Natural killer cell (primary cell): ENCODE measurements around the gene PCDHA6. TPM values are rescaled to one million over a fixed set of nuclear protein-coding genes. Genes with fewer than 3 reads are reported as not detected.
"Not testable (repeated sequence)": the region's sequence is repeated elsewhere in the genome, so short reads cannot be mapped to it uniquely, and the experiment has no call there.

Source experiments
- ATAC-seq, 3 donors: fragments of 150-1000 bp in 2 of 3; fragments of 200-7000 bp in 1 of 3; cut with Tn5 transposase; 1 replicate in 1 of 3; 2 replicates in 2 of 3; pipeline ENCODE4 v1.10.0; 2021; ENCODE audit warnings: mild to moderate bottlenecking in 2 of 3, moderate library complexity in 2 of 3
- DNase-seq, 2 donors: peaks; one replicate each; pipeline versions ENCODE4 v3.0.0 to v3.0.0-alpha.2; 2013 to 2021; ENCODE audit warnings: mixed read lengths in 1 of 2
- H3K27ac ChIP-seq: one replicate; pipeline ENCODE4 v1.5.1; 2013; ENCODE audit warnings: mild to moderate bottlenecking, low read length
- H3K27me3 ChIP-seq: one replicate; pipeline ENCODE4 v1.6.1; 2013; ENCODE audit warnings: low read length; ENCODE audit not compliant: control insufficient read depth, insufficient read depth
- H3K36me3 ChIP-seq: one replicate; pipeline ENCODE4 v1.6.1; 2013; ENCODE audit warnings: low read length; ENCODE audit not compliant: control insufficient read depth, insufficient read depth
- H3K4me1 ChIP-seq: one replicate; pipeline ENCODE4 v1.6.1; 2013; ENCODE audit warnings: low read length; ENCODE audit not compliant: control insufficient read depth, insufficient read depth
- H3K4me3 ChIP-seq: one replicate; pipeline ENCODE4 v1.5.1; 2013; ENCODE audit warnings: low read length
- H3K9me3 ChIP-seq: one replicate; pipeline ENCODE4 v1.6.1; 2013; ENCODE audit warnings: low read length; ENCODE audit not compliant: control insufficient read depth, insufficient read depth
- H3K27ac Mint-ChIP-seq, 2 donors: one replicate each; pipeline ENCODE4 v1.8.0; 2022; ENCODE audit warnings: mild to moderate bottlenecking in 2 of 2, mixed read lengths in 2 of 2, moderate library complexity in 1 of 2
- H3K27me3 Mint-ChIP-seq, 2 donors: one replicate each; pipeline ENCODE4 v1.8.0; 2022; ENCODE audit warnings: low read depth in 2 of 2, mixed read lengths in 2 of 2
- H3K36me3 Mint-ChIP-seq: one replicate; pipeline ENCODE4 v1.8.0; 2022; ENCODE audit warnings: mixed read lengths
- H3K4me1 Mint-ChIP-seq, 2 donors: one replicate each; pipeline ENCODE4 v1.8.0; 2022; ENCODE audit warnings: mixed read lengths in 2 of 2
- H3K4me3 Mint-ChIP-seq: one replicate; pipeline ENCODE4 v1.8.0; 2022; ENCODE audit warnings: mild to moderate bottlenecking, moderate library complexity, mixed read lengths
- H3K9me3 Mint-ChIP-seq, 2 donors: one replicate each; pipeline ENCODE4 v1.8.0; 2022; ENCODE audit warnings: mixed read lengths in 2 of 2
- WGBS: methylation state at CpG from one replicate; pipeline ENCODE4 v1.1.7; 2013; ENCODE audit warnings: missing lambda C conversion rate; ENCODE audit not compliant: insufficient coverage; 5-methylcytosine and 5-hydroxymethylcytosine counted together
- intact Hi-C: fragments of 100-400 bp; cut with micrococcal nuclease; formaldehyde crosslinking; loops from one replicate; pipeline ENCODE4 v1.14.2; 2022
- total RNA-seq, 4 donors: library from RNA; stranded (reverse); fragments of 120-200 nt in 1 of 4; gene quantifications; one replicate each; pipeline versions ENCODE4 v1.2.3 to v1.2.4, GENCODE V29; 2013 to 2022
- TF ChIP-seq, protein P1 (sequence below): fragments of 200-600 bp; IDR thresholded peaks from one replicate; pipeline ENCODE4 v1.8.0; 2022; ENCODE audit warnings: antibody characterized with exemption

PCDHA6 gene
- total RNA-seq: not detected
- not detected for total RNA-seq (2013)

DNA sequence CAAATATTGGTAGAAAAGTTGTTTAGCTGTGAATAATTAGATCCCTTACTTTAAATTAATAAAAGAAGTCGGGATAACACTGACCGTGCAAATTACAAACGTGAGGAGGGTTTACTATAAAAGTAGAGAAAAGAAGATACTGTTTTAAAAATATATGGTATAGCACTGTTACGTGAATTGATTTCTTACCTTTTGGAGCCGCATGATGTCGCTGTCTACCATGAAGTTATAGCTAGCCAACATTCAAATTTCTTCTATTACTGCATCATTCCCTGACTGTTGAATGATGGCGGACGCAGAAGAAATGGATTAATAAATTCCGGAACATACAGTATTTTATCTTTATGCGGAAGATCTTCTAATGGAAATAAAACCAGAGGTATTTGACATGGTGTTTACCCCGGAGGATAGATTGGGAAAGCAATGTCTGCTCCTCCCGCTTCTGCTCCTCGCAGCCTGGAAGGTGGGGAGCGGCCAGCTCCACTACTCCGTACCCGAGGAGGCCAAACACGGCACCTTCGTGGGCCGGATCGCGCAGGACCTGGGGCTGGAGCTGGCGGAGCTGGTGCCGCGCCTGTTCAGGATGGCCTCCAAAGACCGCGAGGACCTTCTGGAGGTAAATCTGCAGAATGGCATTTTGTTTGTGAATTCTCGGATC, at the start of gene PCDHA6:
Gene PCDHA6 (plus strand): TSS at position 257 of the 658 bp plus-strand sequence. CDS start 132 bp downstream, at position 389.
- intact Hi-C loops: no loop called here
- no peak for DNase-seq
- Histone ChIP-seq H3K9me3 (peaks cover 19% of the 10 kb centered on the region), H3K4me3 (no peak within 1 kb of the TSS), H3K27ac (no peak within 1 kb of the TSS), H3K4me1 (no peaks in the 10 kb centered on the region), H3K27me3 (peaks cover 14% of the 10 kb centered on the region), H3K36me3 (no peaks in the 10 kb centered on the region)
- no peak within 1 kb of the TSS for H3K4me3 Mint-ChIP-seq
- TF ChIP-seq, protein P1, sequence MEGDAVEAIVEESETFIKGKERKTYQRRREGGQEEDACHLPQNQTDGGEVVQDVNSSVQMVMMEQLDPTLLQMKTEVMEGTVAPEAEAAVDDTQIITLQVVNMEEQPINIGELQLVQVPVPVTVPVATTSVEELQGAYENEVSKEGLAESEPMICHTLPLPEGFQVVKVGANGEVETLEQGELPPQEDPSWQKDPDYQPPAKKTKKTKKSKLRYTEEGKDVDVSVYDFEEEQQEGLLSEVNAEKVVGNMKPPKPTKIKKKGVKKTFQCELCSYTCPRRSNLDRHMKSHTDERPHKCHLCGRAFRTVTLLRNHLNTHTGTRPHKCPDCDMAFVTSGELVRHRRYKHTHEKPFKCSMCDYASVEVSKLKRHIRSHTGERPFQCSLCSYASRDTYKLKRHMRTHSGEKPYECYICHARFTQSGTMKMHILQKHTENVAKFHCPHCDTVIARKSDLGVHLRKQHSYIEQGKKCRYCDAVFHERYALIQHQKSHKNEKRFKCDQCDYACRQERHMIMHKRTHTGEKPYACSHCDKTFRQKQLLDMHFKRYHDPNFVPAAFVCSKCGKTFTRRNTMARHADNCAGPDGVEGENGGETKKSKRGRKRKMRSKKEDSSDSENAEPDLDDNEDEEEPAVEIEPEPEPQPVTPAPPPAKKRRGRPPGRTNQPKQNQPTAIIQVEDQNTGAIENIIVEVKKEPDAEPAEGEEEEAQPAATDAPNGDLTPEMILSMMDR: no peak
- no peak within 1 kb of the TSS for H3K27ac Mint-ChIP-seq
- peaks cover 13% of the 10 kb centered on the region for H3K36me3 Mint-ChIP-seq
- no peaks in the 10 kb centered on the region for H3K4me1 Mint-ChIP-seq
- no peak for ATAC-seq
- peaks cover 16 to 23% of the 10 kb centered on the region in 2 donors for H3K27me3 Mint-ChIP-seq
- peaks cover 5 to 16% of the 10 kb centered on the region in 2 donors for H3K9me3 Mint-ChIP-seq
- 33% methylated on average over 23 of the region's 27 CpGs for WGBS

GRCh38 chr5:140780512-140780911, 47.2 kb upstream of the PCDHA6 start:
- Histone ChIP-seq H3K27ac (no peak overlapping the region), H3K36me3 (no peaks in the 10 kb centered on the region), H3K27me3 (no peaks in the 10 kb centered on the region), H3K4me3 (no peak overlapping the region), H3K9me3 (peaks cover 22% of the 10 kb centered on the region), H3K4me1 (no peaks in the 10 kb centered on the region)
- no peak for DNase-seq
- TF ChIP-seq, protein P1: no peak
- H3K4me3 Mint-ChIP-seq: no peak overlapping the region
- ATAC-seq: no peak
- intact Hi-C loops: no loop called here
- H3K9me3 Mint-ChIP-seq: peaks cover 12 to 29% of the 10 kb centered on the region in 2 donors
- H3K4me1 Mint-ChIP-seq: no peaks in the 10 kb centered on the region
- WGBS: no CpG with 5 or more reads among the region's 1 CpG
- peaks cover 0 to 2% of the 10 kb centered on the region in 2 donors for H3K27me3 Mint-ChIP-seq
- H3K27ac Mint-ChIP-seq: no peak overlapping the region
- H3K36me3 Mint-ChIP-seq: peaks cover 29% of the 10 kb centered on the region

- Histone ChIP-seq H3K4me3 (no peak within 1 kb of the TSS), H3K4me1 (no peaks in the 10 kb centered on the region), H3K9me3 (peaks cover 32% of the 10 kb centered on the region), H3K27ac (no peak within 1 kb of the TSS), H3K36me3 (no peaks in the 10 kb centered on the region), H3K27me3 (peaks cover 6% of the 10 kb centered on the region)
- WGBS: 35% methylated on average over 29 of the region's 29 CpGs
- intact Hi-C loops: no loop called here
- no peak for ATAC-seq
- peaks cover 0 to 5% of the 10 kb centered on the region in 2 donors for H3K27me3 Mint-ChIP-seq
- peaks cover 5 to 9% of the 10 kb centered on the region in 2 donors for H3K9me3 Mint-ChIP-seq
- H3K27ac Mint-ChIP-seq: no peak within 1 kb of the TSS
- H3K4me1 Mint-ChIP-seq: no peaks in the 10 kb centered on the region
- TF ChIP-seq, protein P1: no peak
- H3K4me3 Mint-ChIP-seq: no peak within 1 kb of the TSS
- DNase-seq: no peak
- H3K36me3 Mint-ChIP-seq: peaks cover 2% of the 10 kb centered on the region
Observed at GRCh38 chr5:140785905-140786686, 41.7 kb upstream of the PCDHA6 start, which contains the start of gene PCDHA1. Gene PCDHA1, plus strand, starts transcription at chr5:140786140.

DNA sequence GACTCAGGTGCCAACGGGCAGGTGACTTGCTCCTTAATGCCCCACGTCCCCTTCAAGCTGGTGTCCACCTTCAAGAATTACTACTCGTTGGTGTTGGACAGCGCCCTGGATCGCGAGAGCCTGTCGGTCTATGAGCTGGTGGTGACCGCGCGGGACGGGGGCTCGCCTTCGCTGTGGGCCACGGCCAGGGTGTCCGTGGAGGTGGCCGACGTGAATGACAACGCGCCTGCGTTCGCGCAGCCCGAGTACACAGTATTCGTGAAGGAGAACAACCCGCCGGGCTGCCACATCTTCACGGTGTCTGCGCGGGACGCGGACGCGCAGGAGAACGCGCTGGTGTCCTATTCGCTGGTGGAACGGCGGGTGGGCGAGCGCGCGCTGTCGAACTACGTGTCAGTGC, 40.3 kb upstream of the PCDHA6 start:
- Histone ChIP-seq H3K27me3 (peaks cover 11% of the 10 kb centered on the region), H3K9me3 (peaks cover 27% of the 10 kb centered on the region)
- H3K36me3 Mint-ChIP-seq, H3K27me3 Mint-ChIP-seq, ATAC-seq, H3K27ac ChIP-seq, H3K4me3 Mint-ChIP-seq, intact Hi-C loops, H3K27ac Mint-ChIP-seq, H3K4me1 ChIP-seq, H3K4me3 ChIP-seq, DNase-seq, H3K9me3 Mint-ChIP-seq, H3K36me3 ChIP-seq, H3K4me1 Mint-ChIP-seq: not testable (repeated sequence)
- whole genome bisulfite sequencing: 56% methylated on average over 44 of the region's 44 CpGs

- H3K9me3 Mint-ChIP-seq, H3K36me3 Mint-ChIP-seq, H3K4me3 Mint-ChIP-seq, DNase-seq, H3K36me3 ChIP-seq, H3K4me3 ChIP-seq, intact Hi-C loops, H3K4me1 ChIP-seq, ATAC-seq, H3K27ac Mint-ChIP-seq, H3K4me1 Mint-ChIP-seq, H3K27ac ChIP-seq: not testable (repeated sequence)
- H3K27me3 Mint-ChIP-seq: peaks cover 3 to 10% of the 10 kb centered on the region in 2 donors
- 52% methylated on average over 70 of the region's 70 CpGs for WGBS
- Histone ChIP-seq H3K27me3 (peaks cover 11% of the 10 kb centered on the region), H3K9me3 (peaks cover 25% of the 10 kb centered on the region)
Observed at GRCh38 chr5:140787849-140788504, 39.8 kb upstream of the PCDHA6 start.
